SK-N-SH (cell line): ENCODE data around the gene ASCL2. TPM values are rescaled to one million over a fixed set of nuclear protein-coding genes. Genes with fewer than 3 reads are reported as not detected.

ENCODE experiments used
- CTCF ChIA-PET: fragments of 300-600, 350-600 bp; formaldehyde crosslinking; extraction: SDS; loops from one replicate; lab custom pipeline; 2021; lab: Yijun Ruan, JAX
- POLR2A ChIA-PET: fragments of 350-600 bp; sonication (Branson Sonifier 250); formaldehyde crosslinking; extraction: SDS; loops from one replicate; lab custom pipeline; 2020; ENCODE audit warnings: antibody characterized with exemption, inconsistent platforms; lab: Yijun Ruan, JAX
- DNase-seq: peaks from one replicate; pipeline ENCODE4 v3.0.0; 2012
- H2AFZ ChIP-seq: fragments of 200-600 bp; sonication (generic); 2 replicates; pipeline ENCODE4 v1.8.1; 2016; ENCODE audit warnings: antibody characterized with exemption, mild to moderate bottlenecking, low read depth
- H3F3A ChIP-seq: fragments of 200-600 bp; sonication (generic); replicated peaks from 2 replicates; pipeline ENCODE3; 2016; ENCODE audit warnings: antibody characterized with exemption, mild to moderate bottlenecking; ENCODE audit not compliant: insufficient read depth
- H3K27ac ChIP-seq, 2 experiments: fragments of 200-500 bp in 1 of 2; fragments of 200-600 bp in 1 of 2; sonication (Bioruptor generic) in 1 of 2; sonication (generic), shearing (Covaris generic) in 1 of 2; 2 replicates each; pipeline versions ENCODE4 v1.5.1 to v1.6.1; 2014 to 2016; ENCODE audit warnings: low read depth in 2 of 2, inconsistent platforms in 1 of 2, low read length in 1 of 2, mild to moderate bottlenecking in 1 of 2, mixed read lengths in 1 of 2
- H3K27me3 ChIP-seq: fragments of 200-600 bp; sonication (generic), shearing (Covaris generic); 2 replicates; pipeline ENCODE4 v1.6.1; 2016; ENCODE audit warnings: mixed run types; ENCODE audit not compliant: insufficient read depth
- H3K36me3 ChIP-seq, 2 experiments: fragments of 200-500 bp in 1 of 2; fragments of 200-600 bp in 1 of 2; sonication (Bioruptor generic) in 1 of 2; sonication (generic) in 1 of 2; replicated peaks in 1 of 2; 2 replicates each; pipeline versions ENCODE3 to v1.5.1; 2014 to 2016; ENCODE audit warnings: low read length in 1 of 2, mild to moderate bottlenecking in 1 of 2; ENCODE audit not compliant: insufficient read depth in 2 of 2, control insufficient read depth in 1 of 2
- H3K4me1 ChIP-seq, 2 experiments: fragments of 200-500 bp in 1 of 2; fragments of 200-600 bp in 1 of 2; sonication (Bioruptor generic) in 1 of 2; sonication (generic), shearing (Covaris generic) in 1 of 2; 2 replicates each; pipeline versions ENCODE4 v1.5.1 to v1.6.1; 2014 to 2016; ENCODE audit warnings: low read depth in 1 of 2, low read length in 1 of 2, mixed run types in 1 of 2; ENCODE audit not compliant: insufficient read depth in 2 of 2, control insufficient read depth in 1 of 2
- H3K4me2 ChIP-seq: fragments of 200-600 bp; sonication (generic), shearing (Covaris generic); 2 replicates; pipeline ENCODE4 v1.6.1; 2017; ENCODE audit warnings: mixed run types
- H3K4me3 ChIP-seq, 2 experiments: fragments of 200-500 bp in 1 of 2; fragments of 200-600 bp in 1 of 2; sonication (Bioruptor generic) in 1 of 2; sonication (generic), shearing (Covaris generic) in 1 of 2; 2 replicates each; pipeline versions ENCODE4 v1.5.1 to v1.8.1; 2014 to 2016; ENCODE audit warnings: low read depth in 2 of 2, inconsistent platforms in 1 of 2, low read length in 1 of 2, mild to moderate bottlenecking in 1 of 2, mixed read lengths in 1 of 2, moderate library complexity in 1 of 2
- H3K79me2 ChIP-seq: fragments of 200-600 bp; sonication (generic); 2 replicates; pipeline ENCODE4 v1.8.1; 2017; ENCODE audit warnings: mild to moderate bottlenecking; ENCODE audit not compliant: insufficient read depth
- H3K9ac ChIP-seq: fragments of 200-600 bp; sonication (generic); 2 replicates; pipeline ENCODE4 v1.6.1; 2017; ENCODE audit warnings: mixed run types
- H3K9me2 ChIP-seq: fragments of 200-600 bp; sonication (generic); 2 replicates; pipeline ENCODE4 v1.6.1; 2017; ENCODE audit warnings: mixed run types
- H3K9me3 ChIP-seq: fragments of 200-600 bp; sonication (generic); 2 replicates; pipeline ENCODE4 v1.6.1; 2017; ENCODE audit warnings: mixed run types, mild to moderate bottlenecking, moderate library complexity
- H4K20me1 ChIP-seq: fragments of 200-600 bp; sonication (generic); 2 replicates; pipeline ENCODE4 v1.6.1; 2017; ENCODE audit warnings: mild to moderate bottlenecking, mixed run types; ENCODE audit not compliant: insufficient read depth
- CTCF ChIP-seq: fragments of 200-600 bp; sonication (generic); IDR thresholded peaks from 2 replicates; pipeline ENCODE4 v1.6.1; 2017; ENCODE audit warnings: antibody characterized with exemption, mild to moderate bottlenecking, moderate library complexity
- ELF1 ChIP-seq: IDR thresholded peaks from 2 replicates; pipeline ENCODE4 v1.4.0; 2012
- FOSL2 ChIP-seq: IDR thresholded peaks from 2 replicates; pipeline ENCODE4 v1.4.0; 2012; ENCODE audit warnings: low read depth, mild to moderate bottlenecking, moderate library complexity, borderline replicate concordance
- FOXM1 ChIP-seq: IDR thresholded peaks from 2 replicates; pipeline ENCODE4 v1.4.0; 2012; ENCODE audit warnings: low read depth, mild to moderate bottlenecking
- GATA2 ChIP-seq: sonication (generic); formaldehyde crosslinking; IDR thresholded peaks from 2 replicates; pipeline ENCODE4 v1.5.0; 2020; ENCODE audit warnings: mild to moderate bottlenecking, missing genetic modification reagents
- MEF2A ChIP-seq: IDR thresholded peaks from 2 replicates; pipeline ENCODE4 v1.4.0; 2012; ENCODE audit warnings: low read depth, borderline replicate concordance
- MXI1 ChIP-seq: IDR thresholded peaks from 2 replicates; pipeline ENCODE4 v1.6.1; 2012; ENCODE audit warnings: mild to moderate bottlenecking, low read depth, low read length, improper control_type of control experiment
- NFIC ChIP-seq: IDR thresholded peaks from 2 replicates; pipeline ENCODE4 v1.4.0; 2012; ENCODE audit warnings: borderline replicate concordance
- POLR2AphosphoS5 ChIP-seq: IDR thresholded peaks from 2 replicates; pipeline ENCODE4 v1.6.1; 2012; ENCODE audit warnings: low read depth, low read length
- REST ChIP-seq: IDR thresholded peaks from 2 replicates; pipeline ENCODE4 v1.6.1; 2012; ENCODE audit warnings: mild to moderate bottlenecking, low read depth, low read length, moderate library complexity
- RFX5 ChIP-seq: IDR thresholded peaks from 2 replicates; pipeline ENCODE4 v1.6.1; 2012; ENCODE audit warnings: mild to moderate bottlenecking, improper control_type of control experiment, low read length
- USF2 ChIP-seq: fragments of 150-350 bp; IDR thresholded peaks from 2 replicates; pipeline ENCODE4 v1.6.1; 2017; ENCODE audit warnings: antibody characterized with exemption, low read length, low read depth, borderline replicate concordance
- YY1 ChIP-seq: IDR thresholded peaks from 2 replicates; pipeline ENCODE4 v1.4.0; 2012; ENCODE audit warnings: low read depth, mild to moderate bottlenecking
- WGBS: methylation state at CpG from one replicate; pipeline ENCODE4 v1.1.6; 2017; ENCODE audit warnings: low lambda C conversion rate; 5-methylcytosine and 5-hydroxymethylcytosine counted together
- polyA plus RNA-seq, 3 experiments: library from polyadenylated mRNA; depleted of rRNA; stranded (reverse); fragments of >200 nt; gene quantifications; 2 replicates each; pipeline ENCODE4 v1.2.3, GENCODE V29; 2012

The ASCL2 gene
- polyA plus RNA-seq, 1 of the 3 experiments (the other 2 are of a cell fraction) = not detected

- TF ChIP-seq REST = no peak
- no peak for TF ChIP-seq MEF2A
- no peak for TF ChIP-seq YY1
- no peak for TF ChIP-seq MXI1
Observed at GRCh38 chr11:2310073-2310785, 39.8 kb upstream of the ASCL2 start (continued).

GRCh38 chr11:2309251-2310072 is 39.1 kb upstream of the ASCL2 start:
- WGBS = 73% methylated on average over 5 of the region's 19 CpGs
- TF ChIP-seq FOSL2 (no peak), CTCF (no peak), REST (no peak), FOXM1 (no peak), MEF2A (no peak), POLR2AphosphoS5 (no peak), NFIC (no peak), USF2 (no peak), ELF1 (no peak), RFX5 (no peak), GATA2 (CRISPR knock-in tag) (no peak)
- Histone ChIP-seq H3K4me3 (no peak overlapping the region), H3F3A (peaks cover 4% of the 10 kb centered on the region), H3K4me2 (no peak overlapping the region), H3K4me1 (peaks cover 28 to 30% of the 10 kb centered on the region in 2 experiments; a peak in 3 of 4 replicates), H3K9me3 (no peaks in the 10 kb centered on the region), H3K36me3 (no peaks in the 10 kb centered on the region), H3K9me2 (no peaks in the 10 kb centered on the region), H3K27ac (no peak overlapping the region), H3K27me3 (no peaks in the 10 kb centered on the region), H2AFZ (no peak overlapping the region), H4K20me1 (no peaks in the 10 kb centered on the region), H3K79me2 (no peaks in the 10 kb centered on the region), H3K9ac (no peak overlapping the region)
- DNase-seq = no peak
- ChIA-PET POLR2A (interaction anchor here (1.5 kb wide), 1 partner anchor 67 kb away, joined by 5 read pairs; no protein-coding TSS in a partner anchor), CTCF (interaction anchor here (0.6 to 10.5 kb wide), 5 partner anchors 90 to 245 kb away, joined by 3 to 101 read pairs (median 5); no protein-coding TSS in a partner anchor)
